HG02571 (cell line): Measurements from ENCODE around the gene SUGCT.

Experiments used
- ATAC-seq: cut with Tn5 transposase; IDR thresholded peaks from one replicate; pipeline ENCODE4 v1.9.1; 2021; ENCODE audit warnings: mild to moderate bottlenecking, moderate library complexity; ENCODE audit not compliant: unreplicated experiment

SUGCT gene

GRCh38 chr7:40840990-40841389 lies 706.2 kb downstream of the SUGCT start:
- ATAC-seq = no peak

- no peak for ATAC-seq
Observed at GRCh38 chr7:40842641-40843040, 707.8 kb downstream of the SUGCT start.

- no peak for ATAC-seq
Observed at GRCh38 chr7:40843338-40843985, 708.7 kb downstream of the SUGCT start.

GRCh38 chr7:40845943-40846342 lies 711.1 kb downstream of the SUGCT start:
- ATAC-seq = no peak

GRCh38 chr7:40847921-40848320 lies 713.1 kb downstream of the SUGCT start:
- no peak for ATAC-seq

GRCh38 chr7:40848541-40849221 lies 713.9 kb downstream of the SUGCT start:
- no peak for ATAC-seq

- ATAC-seq = no peak
Observed at GRCh38 chr7:40850017-40850416, 715.2 kb downstream of the SUGCT start.

- ATAC-seq = no peak
Observed at GRCh38 chr7:40851001-40851400, 716.2 kb downstream of the SUGCT start.

GRCh38 chr7:40859076-40859475 lies 724.3 kb downstream of the SUGCT start:
- ATAC-seq = no peak

GRCh38 chr7:40859965-40860543 lies 725.2 kb downstream of the SUGCT start:
- ATAC-seq = no peak

- ATAC-seq = no peak
Observed at GRCh38 chr7:40865441-40866233, 730.8 kb downstream of the SUGCT start.

- ATAC-seq = no peak
Observed at GRCh38 chr7:40866601-40867000, 731.8 kb downstream of the SUGCT start.

GRCh38 chr7:40870108-40870507 lies 735.3 kb downstream of the SUGCT start:
- ATAC-seq = no peak

- ATAC-seq = no peak
Observed at GRCh38 chr7:40873248-40873647, 738.4 kb downstream of the SUGCT start.

GRCh38 chr7:40874756-40875155 lies 740.0 kb downstream of the SUGCT start:
- ATAC-seq = no peak

GRCh38 chr7:40876601-40877000 lies 741.8 kb downstream of the SUGCT start:
- ATAC-seq = no peak

- ATAC-seq = no peak
Observed at GRCh38 chr7:40879941-40880543, 745.2 kb downstream of the SUGCT start.

GRCh38 chr7:40880581-40880980 lies 745.8 kb downstream of the SUGCT start:
- no peak for ATAC-seq

GRCh38 chr7:40881405-40881926 lies 746.7 kb downstream of the SUGCT start:
- no peak for ATAC-seq

- no peak for ATAC-seq
Observed at GRCh38 chr7:40882071-40882658, 747.4 kb downstream of the SUGCT start.

- ATAC-seq = no peak
Observed at GRCh38 chr7:40883826-40884225, 749.0 kb downstream of the SUGCT start.
